HG03039 (cell line): Measurements from ENCODE around the gene EID3.
"Not testable (repeated sequence)": the region's sequence is repeated elsewhere in the genome, so short reads cannot be mapped to it uniquely, and the experiment has no call there.

ENCODE experiments used
- ATAC-seq: cut with Tn5 transposase; IDR thresholded peaks from one replicate; pipeline ENCODE4 v1.9.1; 2021; ENCODE audit warnings: mild to moderate bottlenecking, moderate library complexity; ENCODE audit not compliant: unreplicated experiment

The EID3 gene

GRCh38 chr12:104288635-104289274 lies 14.8 kb upstream of the EID3 start:
- ATAC-seq, result peak; percentile 38

GRCh38 chr12:104290320-104290719 lies 13.2 kb upstream of the EID3 start:
- no peak for ATAC-seq

GRCh38 chr12:104290855-104291254 lies 12.7 kb upstream of the EID3 start:
- ATAC-seq, result no peak

- no peak for ATAC-seq
Observed at GRCh38 chr12:104291867-104292524, 11.5 kb upstream of the EID3 start.

- no peak for ATAC-seq
Observed at GRCh38 chr12:104292872-104293794, 10.4 kb upstream of the EID3 start.

GRCh38 chr12:104294158-104294859 lies 9.2 kb upstream of the EID3 start:
- not testable (repeated sequence) for ATAC-seq

- no peak for ATAC-seq
Observed at GRCh38 chr12:104294927-104295668, 8.4 kb upstream of the EID3 start.

- no peak for ATAC-seq
Observed at GRCh38 chr12:104295954-104296353, 7.6 kb upstream of the EID3 start.

- no peak for ATAC-seq
Observed at GRCh38 chr12:104296718-104297117, 6.8 kb upstream of the EID3 start.

GRCh38 chr12:104297477-104298113 lies 5.9 kb upstream of the EID3 start:
- no peak for ATAC-seq

- ATAC-seq, result no peak
Observed at GRCh38 chr12:104299842-104300481, 3.6 kb upstream of the EID3 start.

- ATAC-seq, result no peak
Observed at GRCh38 chr12:104304261-104305009, 896 bp downstream of the EID3 start.

- no peak for ATAC-seq
Observed at GRCh38 chr12:104305349-104305748, 1.8 kb downstream of the EID3 start.

- ATAC-seq, result no peak
Observed at GRCh38 chr12:104306376-104306775, 2.8 kb downstream of the EID3 start.

- ATAC-seq, result no peak
Observed at GRCh38 chr12:104306943-104307654, 3.6 kb downstream of the EID3 start.

GRCh38 chr12:104307655-104308000 lies 4.1 kb downstream of the EID3 start:
- ATAC-seq, result no peak

- no peak for ATAC-seq
Observed at GRCh38 chr12:104309446-104309993, 6.0 kb downstream of the EID3 start.
